MM.1S (cell line): ENCODE results near the gene POMGNT2.

Experiments
- CTCF ChIP-seq: fragments of 300-600 bp; sonication (generic); IDR thresholded peaks from 2 replicates; pipeline ENCODE4 v1.5.1; 2016; ENCODE audit warnings: antibody characterized with exemption, low read length, mixed read lengths
- EZH2 ChIP-seq: fragments of 300-600 bp; sonication (generic); optimal IDR thresholded peaks from 2 replicates; pipeline ENCODE3; 2017; ENCODE audit warnings: low read depth, mild to moderate bottlenecking, antibody characterized with exemption, low read length, mixed read lengths
- EZH2phosphoT487 ChIP-seq: fragments of 300-600 bp; sonication (generic); IDR thresholded peaks from 2 replicates; pipeline ENCODE4 v1.6.1; 2018; ENCODE audit warnings: antibody characterized with exemption, low read length

GRCh38 chr3:43132870-43133636 lies 27.2 kb upstream of the POMGNT2 start:
- TF ChIP-seq CTCF (no peak), EZH2 (no peak), EZH2phosphoT487 (no peak)
